SH-SY5Y (cell line): ENCODE results near the gene CREB3L1.

ENCODE experiments used
- GATA2 ChIP-seq: IDR thresholded peaks from 2 replicates; pipeline ENCODE4 v1.6.1; 2011; ENCODE audit warnings: mild to moderate bottlenecking, low read depth, low read length
- GATA3 ChIP-seq: IDR thresholded peaks from 2 replicates; pipeline ENCODE4 v1.6.1; 2011; ENCODE audit warnings: low read depth, mild to moderate bottlenecking, low read length, moderate library complexity

The CREB3L1 gene

DNA sequence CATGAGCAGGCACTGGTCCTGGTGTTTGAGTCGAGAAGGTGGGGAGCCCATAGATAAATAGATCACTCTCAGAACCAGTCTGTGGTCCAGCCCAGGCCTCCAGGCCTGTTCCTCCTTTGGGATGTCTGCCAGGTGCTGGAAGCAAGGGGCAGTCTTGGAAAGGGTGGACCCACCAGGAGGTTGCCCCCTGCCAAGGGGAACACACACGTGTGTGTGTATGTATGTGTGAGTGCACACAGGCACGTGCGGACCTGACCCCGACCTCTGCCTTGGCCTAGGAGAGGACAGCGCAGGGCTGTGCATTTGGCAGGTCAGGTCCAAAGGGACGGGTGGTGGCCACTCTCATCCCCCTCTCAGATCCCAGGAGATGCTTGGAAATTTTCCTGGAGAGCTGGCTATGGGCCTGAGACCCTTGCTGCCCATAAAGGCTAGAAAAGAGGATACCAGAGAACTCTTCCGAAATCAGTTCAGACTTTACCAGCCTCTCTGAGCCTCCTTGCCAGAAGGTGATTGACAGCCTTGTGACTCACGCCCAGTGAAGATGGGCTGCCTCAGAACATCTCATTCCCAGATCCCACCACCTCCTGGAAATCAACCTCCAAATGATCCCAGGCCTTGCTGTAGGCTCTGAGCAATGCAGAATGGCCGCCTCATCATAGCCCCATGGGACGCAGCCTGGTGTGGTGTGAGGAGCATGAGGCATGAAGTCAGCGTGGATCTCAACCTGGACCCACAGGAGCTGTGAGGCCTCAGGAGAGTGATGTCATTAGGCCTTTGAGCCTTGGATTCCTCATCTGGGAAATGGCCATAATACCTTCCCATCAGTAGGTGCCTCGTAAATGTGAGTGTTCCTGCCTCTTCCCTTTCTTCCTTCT, 24.0 kb upstream of the CREB3L1 start:
- TF ChIP-seq GATA2 (no peak), GATA3 (no peak)

- TF ChIP-seq GATA3 = no peak
- no peak for TF ChIP-seq GATA2
These were observed 23.4 kb upstream of the CREB3L1 start for GRCh38 chr11:46254133-46254491.

GRCh38 chr11:46256540-46257001, 20.9 kb upstream of the CREB3L1 start:
- TF ChIP-seq GATA2 (no peak), GATA3 (no peak)

DNA sequence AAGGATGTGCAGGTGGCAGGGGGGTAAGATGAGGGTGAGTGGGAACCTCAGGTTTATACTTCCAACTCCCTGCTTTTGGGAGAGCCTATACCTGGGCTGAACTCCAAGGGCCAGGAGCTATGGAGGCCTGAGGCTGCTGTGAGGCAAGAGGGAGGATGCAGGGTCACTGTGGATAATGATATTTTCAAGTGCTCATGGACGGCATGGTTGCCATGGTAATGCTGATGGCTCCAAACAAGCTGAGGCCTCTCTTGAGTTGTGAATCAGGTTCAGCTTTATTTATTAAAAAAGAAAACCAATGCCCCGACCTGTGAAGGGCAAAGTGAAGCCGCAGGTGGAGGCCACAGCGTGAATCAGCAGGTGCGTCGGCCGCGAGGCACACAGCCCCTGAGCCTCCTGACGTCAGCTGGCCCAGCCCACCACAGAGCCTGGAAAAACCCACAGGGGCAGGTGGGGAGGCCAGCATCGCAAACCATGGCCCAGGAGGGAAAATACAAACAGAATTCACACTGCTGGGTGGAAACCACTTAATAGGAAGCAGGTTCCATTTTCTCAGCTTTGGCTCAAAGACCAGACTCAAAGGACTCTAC, 17.4 kb upstream of the CREB3L1 start:
- TF ChIP-seq GATA3 (no peak), GATA2 (no peak)

DNA sequence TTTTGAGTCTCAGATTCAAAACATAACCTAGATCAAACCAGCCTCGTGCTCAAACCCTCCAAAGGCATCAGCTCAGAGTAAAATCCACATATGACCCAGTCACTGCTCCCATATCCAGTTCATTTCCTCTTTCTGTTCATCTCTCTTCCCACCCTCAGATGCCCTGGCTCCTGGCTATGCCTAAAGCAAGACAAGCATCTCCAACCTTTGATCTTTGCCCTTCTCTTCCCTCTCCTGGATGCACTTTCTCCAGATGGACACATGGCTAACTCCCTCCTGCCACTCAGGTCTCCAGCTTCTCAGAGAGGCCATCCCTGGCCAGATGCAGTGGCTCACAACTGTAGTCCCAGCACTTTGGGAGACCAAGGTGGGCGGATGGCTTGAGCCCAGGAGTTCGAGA, 14.3 kb upstream of the CREB3L1 start:
- TF ChIP-seq GATA2 = no peak
- TF ChIP-seq GATA3 = no peak

GRCh38 chr11:46264030-46264429, 13.4 kb upstream of the CREB3L1 start:
- TF ChIP-seq GATA3 (no peak), GATA2 (no peak)

DNA sequence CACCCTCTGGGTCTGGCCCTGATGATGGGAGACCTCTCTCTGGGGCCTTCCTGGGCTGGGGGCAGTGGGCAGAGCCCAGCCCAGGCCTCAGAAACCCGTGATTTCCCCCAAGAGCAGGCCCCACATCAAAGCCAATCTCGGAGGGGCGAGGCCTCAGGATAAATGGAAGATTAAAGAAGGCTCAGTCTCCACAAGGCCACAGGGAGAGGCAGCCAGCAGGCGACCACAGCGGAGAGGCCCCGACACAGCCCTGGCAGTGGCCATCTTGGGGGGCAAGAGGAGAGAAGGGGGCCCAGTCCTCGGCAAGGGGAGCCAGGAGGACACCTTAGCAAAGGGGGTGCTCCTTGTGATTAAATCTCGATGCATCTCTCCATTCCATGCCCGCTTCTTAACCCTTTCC, 12.5 kb upstream of the CREB3L1 start:
- TF ChIP-seq GATA3 (no peak), GATA2 (no peak)

- TF ChIP-seq GATA3 = no peak
- no peak for TF ChIP-seq GATA2
These were observed 11.7 kb upstream of the CREB3L1 start for GRCh38 chr11:46265764-46266163.

DNA sequence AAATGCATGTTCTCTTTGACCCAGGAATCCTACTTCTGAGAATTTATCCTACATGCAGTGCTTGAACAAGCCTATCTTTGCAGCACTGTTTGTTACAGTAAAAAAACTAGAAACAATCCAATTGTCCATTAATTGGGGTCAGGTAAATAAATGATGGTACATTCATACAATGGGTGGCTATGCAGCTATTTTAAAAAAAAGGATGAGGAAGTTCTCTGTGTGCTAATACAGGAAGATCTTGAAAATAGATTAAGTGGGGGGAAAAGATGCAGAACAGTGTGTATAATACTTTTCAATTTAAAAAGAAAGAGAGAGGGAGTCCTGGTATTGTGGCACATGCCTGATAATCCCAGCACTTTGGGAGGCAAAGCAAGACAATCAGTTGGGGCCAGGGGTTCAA, 9.5 kb upstream of the CREB3L1 start:
- TF ChIP-seq GATA2 = no peak
- no peak for TF ChIP-seq GATA3

- TF ChIP-seq GATA3 (no peak), GATA2 (no peak)
These were observed 6.8 kb upstream of the CREB3L1 start for GRCh38 chr11:46270684-46271083.

DNA sequence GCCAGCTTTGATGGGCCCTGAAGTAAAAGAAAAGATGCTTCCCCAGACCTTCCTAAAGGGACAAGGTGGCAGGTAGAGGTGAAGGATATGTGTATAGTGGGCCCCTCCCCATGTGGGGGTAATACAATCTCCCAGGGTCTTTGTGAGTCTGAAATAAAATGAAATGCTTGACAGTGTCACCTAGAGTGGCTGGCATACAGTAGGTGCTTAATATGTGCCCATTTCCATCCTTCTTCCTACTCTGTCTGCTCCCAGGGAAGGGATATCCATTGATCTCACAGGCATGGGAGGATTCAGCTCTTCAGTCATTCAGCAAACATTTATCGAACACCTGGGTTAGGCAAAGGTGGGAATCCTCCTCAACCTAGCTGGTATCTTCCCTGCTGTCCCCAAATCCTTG, 6.1 kb upstream of the CREB3L1 start:
- TF ChIP-seq GATA3 (no peak), GATA2 (no peak)

DNA sequence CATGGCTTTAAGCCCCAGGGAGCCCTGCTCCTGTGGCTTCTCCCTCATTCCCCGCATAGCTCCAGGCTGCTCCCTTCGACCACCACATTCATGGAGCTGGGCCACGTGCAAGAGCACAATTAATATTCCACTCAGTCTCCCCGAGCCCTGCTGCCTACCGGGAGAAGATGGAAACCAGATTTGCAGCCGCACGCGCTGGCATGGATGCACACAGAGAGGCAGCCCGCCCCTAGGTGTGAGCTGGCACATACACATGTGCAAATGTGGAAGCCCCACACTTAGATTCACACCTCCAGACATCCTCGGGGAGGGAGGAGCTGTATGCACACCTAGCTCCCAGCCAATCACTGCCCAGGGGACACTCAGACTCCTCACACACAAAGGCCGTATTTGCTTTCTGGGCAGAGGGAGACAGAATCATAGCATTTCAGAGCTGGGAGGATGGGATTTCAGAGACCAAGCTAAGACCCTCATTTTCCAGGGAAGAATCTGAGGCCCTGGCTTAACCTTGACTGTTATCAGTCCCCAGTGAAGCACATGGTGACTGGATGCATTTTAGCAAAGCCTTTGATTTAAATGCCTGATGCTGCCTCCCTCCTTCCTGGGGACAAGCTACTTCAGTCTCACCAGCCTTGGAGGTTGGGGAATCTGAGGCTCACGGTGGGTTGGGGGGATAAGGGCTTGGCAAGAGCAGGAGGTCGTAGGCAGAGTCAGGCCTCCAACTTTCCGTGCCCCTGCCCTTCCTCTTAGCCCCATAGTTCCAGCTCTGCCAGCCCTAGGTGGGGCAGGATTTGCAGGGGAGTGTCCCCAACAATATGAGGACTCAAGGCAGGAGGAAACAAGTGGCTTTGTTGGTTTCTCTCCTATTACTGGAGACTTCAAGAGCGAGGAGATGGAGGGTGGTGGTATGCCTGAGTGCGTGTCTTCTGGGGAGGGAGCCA, 5.3 kb upstream of the CREB3L1 start:
- TF ChIP-seq GATA2 (no peak), GATA3 (no peak)

DNA sequence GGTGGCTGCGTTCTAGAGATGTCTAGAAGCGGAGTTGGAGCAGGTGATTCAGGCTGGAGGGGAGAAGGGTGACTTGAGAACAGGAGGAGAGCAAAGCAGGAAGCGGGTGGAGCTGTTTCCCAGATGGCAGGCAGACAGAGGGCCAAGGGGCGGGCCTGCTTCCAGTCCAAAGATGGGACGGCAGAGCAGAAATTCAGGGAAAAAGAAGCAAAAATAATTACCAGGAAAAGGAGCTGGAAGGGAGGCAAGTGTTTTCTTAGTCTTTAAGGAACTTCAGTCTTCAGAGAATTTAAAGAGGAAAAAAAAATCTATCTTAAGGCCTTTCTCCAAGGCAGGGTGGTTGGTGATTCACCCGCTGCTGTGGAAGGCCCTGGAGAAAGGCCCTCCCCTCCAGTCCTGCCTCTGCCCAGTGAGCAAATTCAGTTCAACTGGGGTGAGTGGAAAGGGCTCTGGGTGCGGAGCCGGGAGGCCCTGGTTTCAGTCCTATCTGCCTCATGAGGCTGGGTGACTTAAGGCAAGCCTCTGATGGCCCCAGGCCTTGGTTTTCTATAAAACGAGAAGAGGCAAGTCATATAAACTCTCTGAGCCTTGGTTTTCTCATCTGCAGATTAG, 4.5 kb upstream of the CREB3L1 start:
- TF ChIP-seq GATA2 (no peak), GATA3 (no peak)
